Activated CD4-positive, alpha-beta T cell treated with anti-CD3 and anti-CD28 coated beads for 24 hours (primary cell): Measurements from ENCODE around the gene EMD.

Experiments
- DNase-seq, 2 donors: peaks; one replicate each; pipeline ENCODE4 v3.0.0-alpha.2; 2020; ENCODE audit warnings: low read depth in 2 of 2

Gene EMD

GRCh38 chrX:154355094-154355775 lies 23.9 kb upstream of the EMD start:
- no peak for DNase-seq

GRCh38 chrX:154355776-154356140 lies 23.3 kb upstream of the EMD start:
- no peak for DNase-seq

GRCh38 chrX:154356596-154356995 lies 22.5 kb upstream of the EMD start:
- no peak for DNase-seq

DNA sequence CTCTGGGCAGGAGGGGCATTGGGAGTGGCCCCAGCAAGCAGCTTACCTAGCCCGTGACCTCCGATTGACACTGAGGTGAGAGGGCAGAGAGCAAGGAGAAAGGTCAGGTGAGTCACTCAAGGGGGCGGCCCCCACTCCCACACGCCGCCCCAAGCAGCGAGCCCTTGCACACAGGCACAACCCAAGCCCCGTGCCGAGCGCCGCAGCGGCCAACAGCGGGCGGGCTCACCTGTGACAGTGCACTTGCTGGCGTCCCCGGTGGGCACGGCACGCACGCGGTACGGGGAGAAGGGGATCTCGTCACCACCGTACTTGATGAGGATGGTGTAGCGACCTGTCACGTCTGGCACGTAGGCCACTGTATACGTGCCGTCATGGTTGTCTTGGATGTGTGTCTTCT lies 21.9 kb upstream of the EMD start:
- DNase-seq: no peak

- no peak for DNase-seq
Measured at GRCh38 chrX:154358011-154358410, 21.1 kb upstream of the EMD start.

- DNase-seq: no peak
Measured at GRCh38 chrX:154358829-154359228, 20.3 kb upstream of the EMD start.

- DNase-seq: no peak
Measured at GRCh38 chrX:154359362-154360154, 19.5 kb upstream of the EMD start.

GRCh38 chrX:154360155-154360713 lies 18.9 kb upstream of the EMD start:
- DNase-seq: no peak

- DNase-seq: no peak
Measured at GRCh38 chrX:154362085-154362742, 16.9 kb upstream of the EMD start.

DNA sequence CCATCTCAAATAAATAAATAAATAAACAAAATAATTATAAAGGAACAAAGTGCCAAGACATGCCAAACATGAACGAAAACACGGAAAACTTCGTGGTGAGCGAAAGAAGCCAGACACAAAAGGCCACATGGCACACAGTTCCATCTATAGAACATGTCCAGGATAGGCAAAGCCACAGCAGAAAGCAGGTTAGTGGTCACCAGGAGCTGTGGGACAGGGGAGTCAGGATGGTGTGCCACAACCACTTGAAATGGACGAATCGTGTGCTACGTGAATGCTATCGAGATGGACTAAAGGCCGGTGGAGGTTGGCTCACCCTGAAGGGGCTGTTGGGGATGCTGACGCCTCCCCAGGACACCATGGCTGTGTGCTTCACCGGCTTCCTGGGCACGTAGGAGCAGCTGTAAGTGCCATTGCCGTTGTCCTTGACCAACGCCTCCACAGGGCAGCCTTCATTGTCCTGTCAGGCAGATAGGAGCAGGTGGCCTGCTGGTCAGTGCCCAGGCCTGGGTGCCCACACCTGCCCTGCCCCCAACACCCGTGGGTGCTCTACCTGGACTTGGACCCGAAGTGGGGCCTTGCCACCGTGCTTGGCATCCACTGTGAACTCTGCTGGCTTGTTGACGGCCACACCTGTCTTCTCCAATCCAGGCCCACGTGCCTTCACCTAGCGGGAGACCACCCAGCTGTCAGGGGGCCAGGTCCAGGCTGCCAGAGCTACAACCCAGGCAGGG lies 15.2 kb upstream of the EMD start:
- DNase-seq: no peak

DNA sequence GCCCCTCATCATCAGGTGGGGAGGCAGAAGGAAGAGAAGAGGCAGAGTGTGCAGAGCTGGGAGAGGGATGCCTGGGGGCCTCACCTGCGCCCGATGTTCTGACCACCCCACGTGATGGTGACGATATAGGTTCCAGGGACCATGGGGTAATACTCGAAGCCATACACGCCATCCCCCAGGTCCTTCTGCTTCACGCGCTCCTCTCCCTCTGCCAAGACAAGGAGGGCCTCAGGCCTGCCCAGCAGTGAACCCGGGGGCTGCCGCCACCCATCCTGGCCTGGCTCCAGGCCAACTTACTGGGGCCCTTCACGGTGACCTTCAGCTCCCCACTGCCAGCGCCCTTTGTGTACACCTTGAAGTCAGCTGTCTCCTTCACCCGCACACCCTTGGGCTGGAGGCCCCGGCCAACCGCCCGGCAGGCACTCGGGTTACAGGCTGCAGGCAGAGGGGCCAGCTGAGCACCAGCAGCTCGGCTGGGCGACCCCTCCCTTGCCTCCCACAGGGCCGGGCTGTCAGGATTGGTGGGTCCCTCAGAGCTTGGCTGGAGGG lies 14.0 kb upstream of the EMD start:
- no peak for DNase-seq

GRCh38 chrX:154365997-154366665 lies 13.0 kb upstream of the EMD start:
- no peak for DNase-seq

DNA sequence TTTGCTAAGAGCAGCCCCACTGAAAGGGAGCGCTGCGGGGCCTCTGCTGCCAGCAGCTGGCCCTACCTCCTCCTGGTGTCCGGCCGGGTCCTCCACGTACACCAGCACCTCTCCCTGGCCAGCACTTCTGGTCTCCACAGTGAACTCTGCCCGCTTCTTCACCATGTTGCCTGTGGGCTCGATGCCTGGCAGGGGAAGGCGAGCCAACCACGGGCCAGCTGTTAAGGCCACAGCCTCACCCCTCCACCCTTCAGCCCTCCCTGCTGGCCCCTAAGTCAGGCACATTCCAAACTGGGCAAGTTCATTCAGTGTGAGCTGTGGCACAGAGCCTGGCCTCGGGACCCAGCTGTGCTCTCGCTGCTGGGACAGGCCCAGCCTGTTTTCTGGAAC lies 12.4 kb upstream of the EMD start:
- DNase-seq: no peak

DNA sequence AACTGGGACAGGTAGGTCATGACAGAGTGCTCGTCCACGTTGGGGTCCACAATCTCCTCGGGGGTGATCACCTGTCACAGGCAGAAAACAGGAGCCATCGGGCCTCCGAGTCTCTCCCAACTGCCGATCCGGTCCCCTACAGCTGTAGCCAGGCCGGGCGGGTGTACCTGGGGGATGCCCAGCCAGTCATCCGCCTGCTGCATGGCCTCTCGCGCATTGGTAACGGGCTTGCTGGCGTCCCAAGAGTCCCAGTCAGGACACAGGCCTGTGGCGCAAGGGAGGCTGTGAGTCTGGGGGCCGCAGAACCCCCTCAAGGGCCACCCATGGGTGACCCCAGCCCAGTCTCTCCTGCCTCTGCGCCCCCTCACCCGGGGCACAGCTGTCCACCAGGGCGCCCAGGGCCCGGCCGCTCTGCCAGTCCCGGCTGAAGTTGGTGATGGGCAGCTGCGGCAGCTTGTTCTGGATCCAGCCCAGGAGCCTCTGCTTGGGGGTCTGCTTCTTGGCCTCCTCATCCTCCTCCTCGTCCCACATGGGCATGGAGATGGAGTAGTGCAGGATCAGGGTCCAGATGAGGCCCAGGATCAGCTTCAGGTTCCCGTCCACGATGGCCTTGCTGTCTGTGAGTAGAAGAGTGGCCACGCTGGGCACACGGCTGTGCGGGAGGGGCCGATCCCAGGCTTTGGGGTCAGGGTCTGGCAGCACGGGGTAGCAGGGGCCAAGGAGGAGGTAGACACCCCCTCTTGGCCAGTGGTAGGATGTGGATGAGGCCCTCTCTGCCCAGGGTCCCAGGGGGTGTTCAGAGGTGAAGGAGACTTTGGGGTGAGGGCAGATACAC lies 11.4 kb upstream of the EMD start:
- DNase-seq: no peak

DNA sequence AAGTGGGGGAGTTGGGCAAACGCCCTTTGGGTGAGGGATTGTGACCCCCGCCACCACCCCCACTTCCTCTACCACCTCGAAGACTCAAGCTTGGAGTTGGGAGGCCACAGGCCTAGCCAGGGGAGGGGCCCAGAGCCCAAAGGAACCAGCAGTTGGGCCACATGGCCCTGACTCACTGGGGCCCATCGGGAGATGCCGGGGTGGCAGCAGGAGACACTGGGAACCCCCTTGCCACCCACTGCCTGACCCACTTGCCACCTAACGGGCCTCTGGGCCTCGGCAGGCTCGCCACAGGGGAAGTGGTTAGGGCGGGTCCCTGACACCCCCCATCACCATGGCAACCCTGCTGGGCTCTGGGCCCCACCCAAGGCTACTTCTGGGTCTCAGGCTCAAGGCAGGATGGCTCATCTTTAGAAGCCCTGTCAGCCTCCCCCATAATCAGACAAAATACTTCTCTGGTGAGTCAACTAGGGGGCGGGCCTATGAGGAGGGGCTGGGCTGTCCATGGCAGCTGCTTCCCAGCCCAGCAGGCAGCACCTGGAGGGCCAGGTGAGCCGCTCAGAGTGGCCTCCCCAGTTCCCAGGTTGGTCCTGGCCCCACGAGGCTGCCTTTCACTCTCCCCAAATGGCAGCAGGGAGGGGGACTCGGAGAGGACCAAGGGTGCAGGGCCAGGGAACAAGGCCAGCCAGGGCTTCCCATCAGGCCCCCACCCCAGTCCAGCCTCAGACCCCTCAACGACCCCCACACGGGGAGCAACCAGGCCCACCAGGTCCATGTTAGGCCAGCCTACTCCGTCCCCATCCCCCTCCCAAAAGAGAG lies 10.3 kb upstream of the EMD start:
- peak; percentile 80 to 83 for DNase-seq

DNA sequence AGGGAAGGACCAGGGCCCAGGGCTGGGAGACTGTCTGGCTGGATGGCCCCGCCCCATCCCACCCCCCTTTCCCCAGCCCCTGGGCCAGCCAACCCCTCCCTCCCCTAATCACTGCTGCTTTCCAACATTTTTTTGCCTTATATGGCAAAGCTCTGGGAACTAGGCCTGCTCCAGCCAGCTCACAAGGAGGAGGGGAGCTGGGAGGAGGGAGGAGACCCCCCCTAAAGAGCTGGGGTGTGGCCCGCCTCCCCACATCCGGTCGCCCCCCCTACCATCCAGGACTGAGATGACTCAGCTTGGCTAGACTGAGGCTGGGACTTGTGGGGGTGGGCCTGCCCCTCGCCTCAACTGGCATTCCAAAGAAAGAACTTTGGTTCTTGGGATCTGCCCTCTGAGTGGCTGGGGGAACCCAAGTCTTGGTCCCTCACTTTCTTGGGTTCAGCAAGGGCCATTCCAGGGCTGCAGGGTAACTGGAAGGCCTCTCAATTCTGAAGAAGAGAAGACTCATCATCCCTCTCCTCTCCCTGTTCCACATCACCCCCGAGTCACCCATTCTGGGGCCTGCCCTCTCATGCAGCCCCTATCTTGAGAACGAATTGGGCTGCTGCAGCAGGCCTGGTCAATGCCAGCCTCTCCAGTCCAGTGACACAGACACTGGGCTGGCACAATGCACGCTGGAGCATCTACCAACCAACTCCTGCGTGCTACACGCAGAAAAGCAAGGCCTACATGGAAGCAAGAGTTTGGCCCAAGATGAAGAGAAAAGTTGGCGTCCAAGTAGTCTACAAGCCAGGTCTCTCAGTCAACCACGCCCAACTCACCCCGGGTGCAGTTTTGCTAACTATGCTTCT lies 9.4 kb upstream of the EMD start:
- peak in 1 of 2 donors; percentile 45 for DNase-seq

- no peak for DNase-seq
Measured at GRCh38 chrX:154370300-154371016, 8.6 kb upstream of the EMD start.
